Effector memory CD4-positive, alpha-beta T cell (primary cell): Measurements from ENCODE around the gene LRRC75A.

Source experiments
- DNase-seq, 3 donors: peaks; one replicate each; pipeline ENCODE4 v3.0.0-alpha.2; 2020
- H3K27ac ChIP-seq: 2 replicates; pipeline ENCODE4 v1.7.0; 2013; ENCODE audit warnings: mild to moderate bottlenecking, low read length, moderate library complexity; ENCODE audit not compliant: insufficient read depth, poor library complexity, severe bottlenecking
- H3K27me3 ChIP-seq: replicated peaks from 2 replicates; pipeline ENCODE4 v1.7.0; 2013; ENCODE audit warnings: mild to moderate bottlenecking, low read length; ENCODE audit not compliant: insufficient read depth, control insufficient read depth, poor library complexity, severe bottlenecking
- H3K36me3 ChIP-seq: 2 replicates; pipeline ENCODE4 v1.7.0; 2013; ENCODE audit warnings: mild to moderate bottlenecking, low read length, moderate library complexity; ENCODE audit not compliant: control insufficient read depth, insufficient read depth
- H3K4me1 ChIP-seq: 2 replicates; pipeline ENCODE4 v1.7.0; 2013; ENCODE audit warnings: low read length, mild to moderate bottlenecking; ENCODE audit not compliant: control insufficient read depth, insufficient read depth, poor library complexity, severe bottlenecking
- H3K4me3 ChIP-seq: 2 replicates; pipeline ENCODE4 v1.7.0; 2013; ENCODE audit warnings: low read length, low read depth, mild to moderate bottlenecking; ENCODE audit not compliant: insufficient read depth, poor library complexity, severe bottlenecking
- H3K9me3 ChIP-seq: 2 replicates; pipeline ENCODE4 v1.7.0; 2013; ENCODE audit warnings: mild to moderate bottlenecking, low read length, moderate library complexity; ENCODE audit not compliant: control insufficient read depth

LRRC75A gene

GRCh38 chr17:16425202-16425601 lies 66.8 kb downstream of the LRRC75A start:
- Histone ChIP-seq H3K4me3 (no peak overlapping the region), H3K4me1 (peaks cover 2% of the 10 kb centered on the region), H3K27me3 (no peaks in the 10 kb centered on the region), H3K36me3 (peaks cover 70% of the 10 kb centered on the region), H3K9me3 (no peaks in the 10 kb centered on the region), H3K27ac (no peak overlapping the region)
- no peak for DNase-seq

DNA sequence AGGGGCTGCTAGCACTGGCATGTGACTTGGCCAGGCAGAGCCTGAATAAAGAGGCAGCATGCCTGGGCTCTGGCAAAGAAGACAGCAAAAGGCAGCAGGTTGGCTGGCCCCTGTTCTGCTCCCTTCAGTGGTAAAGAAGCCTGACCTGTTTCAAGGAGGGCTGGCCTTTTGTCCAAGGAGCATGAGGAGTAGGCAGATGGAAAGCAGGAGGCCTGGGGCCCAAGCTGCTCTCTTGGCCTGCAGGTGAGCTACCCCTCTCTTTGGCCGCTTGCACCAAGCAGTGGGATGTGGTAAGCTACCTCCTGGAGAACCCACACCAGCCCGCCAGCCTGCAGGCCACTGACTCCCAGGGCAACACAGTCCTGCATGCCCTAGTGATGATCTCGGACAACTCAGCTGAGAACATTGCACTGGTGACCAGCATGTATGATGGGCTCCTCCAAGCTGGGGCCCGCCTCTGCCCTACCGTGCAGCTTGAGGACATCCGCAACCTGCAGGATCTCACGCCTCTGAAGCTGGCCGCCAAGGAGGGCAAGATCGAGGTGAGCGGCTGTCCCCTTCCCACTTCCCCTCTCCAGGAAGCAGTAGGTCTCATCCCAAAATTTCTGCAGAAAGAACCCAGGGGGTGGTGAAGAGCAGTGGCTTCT lies 68.6 kb downstream of the LRRC75A start:
- Histone ChIP-seq H3K4me1 (peaks cover 21% of the 10 kb centered on the region), H3K9me3 (no peaks in the 10 kb centered on the region), H3K27ac (no peak overlapping the region), H3K4me3 (no peak overlapping the region), H3K36me3 (peaks cover 75% of the 10 kb centered on the region), H3K27me3 (no peaks in the 10 kb centered on the region)
- DNase-seq: no peak

DNA sequence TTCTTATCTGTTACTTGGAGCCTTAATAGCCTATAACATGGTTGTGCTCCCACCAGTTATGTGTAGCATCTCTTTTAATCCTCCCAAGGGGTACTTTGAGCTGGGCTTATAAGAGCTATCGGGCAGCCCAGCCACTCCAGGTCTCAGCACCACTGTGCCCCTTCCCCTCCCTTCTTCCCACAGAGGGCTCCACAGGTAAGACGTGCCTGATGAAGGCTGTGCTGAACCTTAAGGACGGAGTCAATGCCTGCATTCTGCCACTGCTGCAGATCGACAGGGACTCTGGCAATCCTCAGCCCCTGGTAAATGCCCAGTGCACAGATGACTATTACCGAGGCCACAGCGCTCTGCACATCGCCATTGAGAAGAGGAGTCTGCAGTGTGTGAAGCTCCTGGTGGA lies 69.6 kb downstream of the LRRC75A start:
- Histone ChIP-seq H3K9me3 (no peaks in the 10 kb centered on the region), H3K4me1 (peaks cover 30% of the 10 kb centered on the region), H3K36me3 (peaks cover 75% of the 10 kb centered on the region), H3K27me3 (no peaks in the 10 kb centered on the region), H3K27ac (no peak overlapping the region), H3K4me3 (no peak overlapping the region)
- DNase-seq: no peak

GRCh38 chr17:16419929-16420271 lies 72.1 kb downstream of the LRRC75A start:
- peaks cover 44% of the 10 kb centered on the region for H3K4me1 ChIP-seq
- peaks cover 53% of the 10 kb centered on the region for H3K36me3 ChIP-seq
- H3K4me3 ChIP-seq: no peak overlapping the region
- peak overlapping the region; percentile 54 for H3K27ac ChIP-seq
- DNase-seq: peak; percentile 36 to 39 (median 39)
- no peaks in the 10 kb centered on the region for H3K27me3 ChIP-seq
- H3K9me3 ChIP-seq: no peaks in the 10 kb centered on the region

DNA sequence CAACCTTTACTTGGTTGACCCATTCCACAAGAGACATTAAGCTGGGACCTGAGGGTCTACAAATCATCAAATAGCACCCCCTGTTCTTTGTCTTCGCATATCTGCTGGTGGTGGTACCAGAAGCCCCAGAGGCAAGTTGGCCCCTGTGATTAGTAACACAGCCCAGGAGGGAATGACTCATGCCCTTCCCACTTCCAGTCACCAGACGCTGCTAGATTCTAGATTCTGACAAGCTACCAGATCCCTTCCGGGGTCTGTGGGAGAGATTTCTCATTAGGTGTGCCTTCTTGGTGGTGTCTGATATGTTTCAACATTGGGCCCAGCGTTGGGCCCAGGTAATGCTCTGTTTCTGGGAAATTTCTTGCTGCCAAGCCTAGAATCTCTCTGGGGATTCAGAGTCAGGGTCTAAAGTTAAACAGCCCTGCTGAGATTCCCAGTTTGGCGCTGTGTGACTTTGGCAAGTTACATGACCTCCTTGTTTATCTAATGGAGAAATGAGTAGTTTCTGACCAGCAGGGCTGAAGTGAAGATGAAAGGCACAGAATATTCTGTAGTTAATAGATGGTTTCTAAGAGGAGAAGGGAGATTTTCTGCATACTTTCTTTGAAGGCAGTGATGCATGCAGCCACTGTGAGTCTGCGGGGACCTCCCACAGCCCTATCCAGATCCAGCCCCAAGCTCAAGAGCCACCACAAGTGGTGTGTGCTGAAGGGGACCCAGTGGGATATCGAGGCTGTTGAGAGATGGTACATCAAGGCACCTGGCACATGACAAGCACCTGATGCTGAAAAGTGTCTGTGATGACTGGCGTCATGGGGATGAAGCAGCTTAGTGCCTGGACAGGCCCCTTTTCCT lies 72.7 kb downstream of the LRRC75A start:
- Histone ChIP-seq H3K27me3 (no peaks in the 10 kb centered on the region), H3K4me3 (no peak overlapping the region), H3K4me1 (peaks cover 47% of the 10 kb centered on the region), H3K36me3 (peaks cover 53% of the 10 kb centered on the region), H3K27ac (peak overlapping the region; percentile 54), H3K9me3 (no peaks in the 10 kb centered on the region)
- DNase-seq: peak in 2 of 3 donors; percentile 35 to 44

- Histone ChIP-seq H3K36me3 (peaks cover 52% of the 10 kb centered on the region), H3K27me3 (no peaks in the 10 kb centered on the region), H3K4me1 (peaks cover 47% of the 10 kb centered on the region), H3K9me3 (no peaks in the 10 kb centered on the region), H3K4me3 (no peak overlapping the region), H3K27ac (peak overlapping the region; percentile 54)
- DNase-seq: no peak
Measured at GRCh38 chr17:16418685-16419068, 73.3 kb downstream of the LRRC75A start.

- H3K9me3 ChIP-seq: no peaks in the 10 kb centered on the region
- peak overlapping the region; percentile 54 for H3K27ac ChIP-seq
- H3K4me1 ChIP-seq: peaks cover 47% of the 10 kb centered on the region
- peaks cover 46% of the 10 kb centered on the region for H3K36me3 ChIP-seq
- no peaks in the 10 kb centered on the region for H3K27me3 ChIP-seq
- no peak overlapping the region for H3K4me3 ChIP-seq
- DNase-seq: no peak
Measured at GRCh38 chr17:16417896-16418684, 73.9 kb downstream of the LRRC75A start.

GRCh38 chr17:16417399-16417798 lies 74.6 kb downstream of the LRRC75A start:
- H3K9me3 ChIP-seq: no peaks in the 10 kb centered on the region
- DNase-seq: no peak
- no peaks in the 10 kb centered on the region for H3K27me3 ChIP-seq
- H3K4me3 ChIP-seq: no peak overlapping the region
- H3K36me3 ChIP-seq: peaks cover 39% of the 10 kb centered on the region
- H3K4me1 ChIP-seq: peaks cover 47% of the 10 kb centered on the region
- H3K27ac ChIP-seq: peak overlapping the region; percentile 90

- H3K36me3 ChIP-seq: peaks cover 29% of the 10 kb centered on the region
- peak within 1 kb of the TSS; percentile 90 for H3K27ac ChIP-seq
- H3K27me3 ChIP-seq: no peaks in the 10 kb centered on the region
- H3K4me3 ChIP-seq: peak within 1 kb of the TSS; percentile 87
- DNase-seq: peak in 2 of 3 donors; percentile 16 to 23
- H3K9me3 ChIP-seq: no peaks in the 10 kb centered on the region
- peaks cover 45% of the 10 kb centered on the region for H3K4me1 ChIP-seq
Measured at GRCh38 chr17:16415031-16415924, 76.7 kb downstream of the LRRC75A start, which contains the start of gene TRPV2. Gene TRPV2, plus strand, starts transcription at chr17:16415571. Its CDS starts 2,098 bp downstream, at chr17:16417669.
